ENCODE data around the gene SYNDIG1. TPM values are rescaled to one million over a fixed set of nuclear protein-coding genes. Genes with fewer than 3 reads are reported as not detected.
A peak's percentile ranks its signal among the peaks of the same experiment; 100 is the strongest.

SYNDIG1 gene
- total RNA-seq, 6 donors from 2014 or later, result 0.30 to 0.37 (median 0.34) TPM; not detected in 3

DNA sequence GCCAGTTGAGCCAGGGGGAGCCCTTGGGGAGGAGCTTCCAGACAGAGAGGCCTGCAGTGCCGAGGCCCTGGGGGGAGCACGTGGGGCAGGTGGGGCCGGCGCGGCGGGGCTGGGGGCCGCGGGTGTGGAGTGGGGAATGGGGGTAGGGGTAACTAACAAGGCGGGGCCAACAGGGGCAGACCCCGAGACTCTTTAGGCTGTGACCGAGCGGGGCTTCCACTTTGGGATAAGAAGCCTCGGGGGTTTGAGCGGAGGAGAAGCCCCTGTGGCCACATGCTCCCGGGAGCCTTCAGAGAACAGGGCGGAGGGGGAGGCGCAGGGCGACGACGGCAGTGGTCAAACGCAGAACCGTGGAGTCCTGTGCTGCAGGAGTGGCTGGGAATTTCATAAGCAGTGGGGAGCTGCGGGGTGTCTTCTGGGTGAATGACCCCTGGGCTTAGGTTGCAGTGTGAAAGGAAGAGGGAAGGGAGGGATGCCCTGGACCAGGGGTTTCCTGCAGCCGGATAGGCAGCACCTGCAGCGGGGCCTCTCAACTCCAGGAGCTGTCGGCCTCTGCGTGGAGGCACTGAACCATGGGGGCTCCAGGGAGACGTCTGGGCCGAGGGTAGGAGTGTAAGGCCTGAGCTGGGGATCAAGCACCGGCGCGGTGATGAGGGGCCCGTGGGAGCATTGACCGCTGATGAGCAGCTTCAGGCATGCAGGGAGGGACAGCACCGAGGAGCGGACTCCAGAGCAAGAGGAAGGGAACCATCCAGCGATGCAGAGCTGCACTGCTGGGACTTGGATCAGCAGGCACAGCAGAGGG lies 121.0 kb downstream of the SYNDIG1 start:
- Histone ChIP-seq H3K9me3 (no peaks in the 10 kb centered on the region), H3K4me1 (no peaks in the 10 kb centered on the region), H3K27me3 (no peaks in the 10 kb centered on the region), H3K4me3 (no peak overlapping the region), H3K27ac (no peak overlapping the region), H3K36me3 (no peaks in the 10 kb centered on the region)
- DNase-seq (peak in 1 of 2 donors; percentile 68), ATAC-seq (ENCODE audit: low FRiP score in 2 of 2) (no peak)
- TF ChIP-seq, protein P1, sequence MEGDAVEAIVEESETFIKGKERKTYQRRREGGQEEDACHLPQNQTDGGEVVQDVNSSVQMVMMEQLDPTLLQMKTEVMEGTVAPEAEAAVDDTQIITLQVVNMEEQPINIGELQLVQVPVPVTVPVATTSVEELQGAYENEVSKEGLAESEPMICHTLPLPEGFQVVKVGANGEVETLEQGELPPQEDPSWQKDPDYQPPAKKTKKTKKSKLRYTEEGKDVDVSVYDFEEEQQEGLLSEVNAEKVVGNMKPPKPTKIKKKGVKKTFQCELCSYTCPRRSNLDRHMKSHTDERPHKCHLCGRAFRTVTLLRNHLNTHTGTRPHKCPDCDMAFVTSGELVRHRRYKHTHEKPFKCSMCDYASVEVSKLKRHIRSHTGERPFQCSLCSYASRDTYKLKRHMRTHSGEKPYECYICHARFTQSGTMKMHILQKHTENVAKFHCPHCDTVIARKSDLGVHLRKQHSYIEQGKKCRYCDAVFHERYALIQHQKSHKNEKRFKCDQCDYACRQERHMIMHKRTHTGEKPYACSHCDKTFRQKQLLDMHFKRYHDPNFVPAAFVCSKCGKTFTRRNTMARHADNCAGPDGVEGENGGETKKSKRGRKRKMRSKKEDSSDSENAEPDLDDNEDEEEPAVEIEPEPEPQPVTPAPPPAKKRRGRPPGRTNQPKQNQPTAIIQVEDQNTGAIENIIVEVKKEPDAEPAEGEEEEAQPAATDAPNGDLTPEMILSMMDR (IDR thresholded peaks at IDR 0.05), result no peak
- no peak for TF ChIP-seq POLR2AphosphoS5 (IDR thresholded peaks at IDR 0.05)
- TF ChIP-seq EP300 (IDR thresholded peaks at IDR 0.05), result no peak
- TF ChIP-seq POLR2A (IDR thresholded peaks at IDR 0.05), result no peak
- WGBS, 2 donors, result 87 to 92% methylated on average over 36 to 37 of the region's 37 CpGs

DNA sequence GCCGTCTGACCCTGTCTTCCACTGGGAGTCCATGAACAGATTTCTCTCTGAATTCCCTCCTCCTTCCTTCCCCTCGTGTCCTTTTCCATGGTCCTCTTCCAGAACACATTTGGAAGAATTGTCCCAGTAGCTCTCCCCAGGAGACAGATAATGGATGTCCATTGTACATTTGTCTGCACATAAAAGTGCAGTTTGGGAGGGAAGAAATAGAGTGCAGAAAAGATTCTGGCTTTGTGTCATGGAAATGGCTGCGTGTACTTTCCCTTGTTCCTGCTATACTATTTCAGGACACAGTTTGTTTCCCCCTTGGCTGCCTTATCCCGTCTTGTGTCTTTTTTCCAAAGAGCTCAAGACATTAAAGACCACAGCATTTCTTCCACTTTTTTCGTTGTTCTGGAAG lies 127.6 kb downstream of the SYNDIG1 start:
- no peak for TF ChIP-seq POLR2AphosphoS5 (IDR thresholded peaks at IDR 0.05)
- no peak for TF ChIP-seq POLR2A (IDR thresholded peaks at IDR 0.05)
- TF ChIP-seq, protein P1 (IDR thresholded peaks at IDR 0.05), result no peak
- no peak for TF ChIP-seq EP300 (IDR thresholded peaks at IDR 0.05)
- H3K4me1 ChIP-seq, result no peaks in the 10 kb centered on the region
- 65% methylated on average over 5 of the region's 5 CpGs for WGBS, 2 donors
- no peak overlapping the region for H3K27ac ChIP-seq
- DNase-seq, result no peak
- no peaks in the 10 kb centered on the region for H3K27me3 ChIP-seq
- ATAC-seq (ENCODE audit: low FRiP score in 2 of 2), result no peak
- no peaks in the 10 kb centered on the region for H3K36me3 ChIP-seq
- no peak overlapping the region for H3K4me3 ChIP-seq
- peaks cover 0 to 11% (median 7%) of the 10 kb centered on the region in 4 donors for H3K9me3 ChIP-seq

DNA sequence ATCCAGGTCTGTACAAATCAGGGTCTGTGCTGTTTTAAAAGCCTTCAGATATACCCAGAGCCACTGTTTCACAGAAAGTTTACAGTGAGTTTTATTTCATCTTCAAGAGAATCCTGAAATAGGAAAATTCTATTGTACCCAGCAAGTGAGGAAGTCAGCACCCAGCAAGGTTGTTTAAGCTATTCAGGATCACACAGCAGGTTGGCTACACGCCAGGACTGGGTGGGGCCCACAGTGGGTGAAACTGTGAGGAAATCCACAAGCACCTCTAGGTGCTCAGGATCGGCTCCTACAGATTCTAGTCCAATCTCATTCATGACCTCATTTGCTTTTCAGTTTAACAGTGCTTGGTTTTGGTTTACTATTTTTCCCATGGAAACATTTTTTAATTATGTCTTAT lies 128.9 kb downstream of the SYNDIG1 start:
- no peak for ATAC-seq (ENCODE audit: low FRiP score in 2 of 2)
- TF ChIP-seq POLR2A (IDR thresholded peaks at IDR 0.05) (no peak), POLR2AphosphoS5 (IDR thresholded peaks at IDR 0.05) (no peak), EP300 (IDR thresholded peaks at IDR 0.05) (no peak)
- TF ChIP-seq, protein P1 (IDR thresholded peaks at IDR 0.05), result no peak
- no peak overlapping the region for H3K4me3 ChIP-seq
- no peaks in the 10 kb centered on the region for H3K36me3 ChIP-seq
- no peak overlapping the region for H3K27ac ChIP-seq
- no peak for DNase-seq
- no peaks in the 10 kb centered on the region for H3K4me1 ChIP-seq
- no peaks in the 10 kb centered on the region for H3K27me3 ChIP-seq
- H3K9me3 ChIP-seq, result peaks cover 0 to 11% (median 7%) of the 10 kb centered on the region in 4 donors
- 63 to 71% methylated on average over 2 of the region's 2 CpGs for WGBS, 2 donors

DNA sequence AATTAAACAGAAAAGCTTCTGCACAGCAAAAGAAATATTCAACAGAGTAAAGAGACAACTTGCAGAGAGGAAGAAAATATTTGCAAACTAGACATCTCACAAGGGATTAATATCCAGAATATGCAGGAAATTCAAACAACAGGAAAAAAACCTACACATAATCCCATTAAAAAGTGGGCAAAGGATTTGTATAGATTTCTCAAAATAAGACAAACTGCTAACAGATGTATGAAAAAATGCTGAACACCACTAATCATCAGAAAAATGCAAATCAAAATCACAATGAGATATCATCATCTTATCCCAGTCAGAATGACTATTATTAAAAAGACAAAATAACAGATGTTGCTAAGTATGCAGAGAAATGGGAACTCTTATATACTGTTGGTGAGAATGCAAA lies 129.6 kb downstream of the SYNDIG1 start:
- Histone ChIP-seq H3K4me3 (no peak overlapping the region), H3K27ac (no peak overlapping the region), H3K9me3 (peaks cover 0 to 11% (median 7%) of the 10 kb centered on the region in 4 donors), H3K27me3 (no peaks in the 10 kb centered on the region), H3K4me1 (no peaks in the 10 kb centered on the region), H3K36me3 (no peaks in the 10 kb centered on the region)
- TF ChIP-seq POLR2A (IDR thresholded peaks at IDR 0.05) (no peak), EP300 (IDR thresholded peaks at IDR 0.05) (no peak)
- TF ChIP-seq, protein P1 (IDR thresholded peaks at IDR 0.05), result no peak
- ATAC-seq (ENCODE audit: low FRiP score in 2 of 2) (no peak), DNase-seq (no peak)

DNA sequence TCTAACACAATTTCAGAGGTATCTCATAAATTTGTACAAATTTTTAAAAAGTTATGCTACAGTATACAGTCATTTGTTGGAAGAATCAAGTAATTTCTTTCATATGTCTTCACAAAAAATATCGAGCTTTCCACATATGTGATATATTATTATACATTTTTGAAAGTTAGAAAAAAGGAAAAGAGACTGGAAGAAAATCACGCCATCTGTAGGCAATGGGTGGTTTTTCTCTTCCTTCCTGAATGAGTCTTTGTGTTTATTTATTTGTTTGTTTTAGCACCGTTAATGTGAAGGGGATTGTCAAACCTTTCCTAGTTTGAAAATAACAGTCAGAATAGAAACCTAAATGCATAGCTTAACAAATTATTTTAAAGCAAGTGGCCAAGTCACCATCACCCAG lies 130.6 kb downstream of the SYNDIG1 start:
- Histone ChIP-seq H3K27me3 (no peaks in the 10 kb centered on the region), H3K36me3 (no peaks in the 10 kb centered on the region), H3K4me1 (no peaks in the 10 kb centered on the region), H3K4me3 (no peak overlapping the region), H3K9me3 (peaks cover 0 to 11% (median 7%) of the 10 kb centered on the region in 4 donors), H3K27ac (no peak overlapping the region)
- ATAC-seq (ENCODE audit: low FRiP score in 2 of 2), result no peak
- TF ChIP-seq POLR2AphosphoS5 (IDR thresholded peaks at IDR 0.05) (no peak), EP300 (IDR thresholded peaks at IDR 0.05) (no peak), POLR2A (IDR thresholded peaks at IDR 0.05) (no peak)
- TF ChIP-seq, protein P1 (IDR thresholded peaks at IDR 0.05), result no peak
- 58 to 61% methylated on average over 3 of the region's 3 CpGs for WGBS, 2 donors
- no peak for DNase-seq
